ENCODE data around the gene SIRPD.
"Not testable (repeated sequence)": the region's sequence is repeated elsewhere in the genome, so short reads cannot be mapped to it uniquely, and the experiment has no call there.

Gene SIRPD

GRCh38 chr20:1536893-1537730, 20.4 kb downstream of the SIRPD start:
- no peak for DNase-seq

GRCh38 chr20:1535420-1536175, 21.9 kb downstream of the SIRPD start:
- no peak for DNase-seq

GRCh38 chr20:1534526-1534925, 23.0 kb downstream of the SIRPD start:
- no peak for DNase-seq

- DNase-seq: peak; percentile 37
Measured at GRCh38 chr20:1533059-1533458, 24.4 kb downstream of the SIRPD start.

- peak; percentile 44 for DNase-seq
Measured at GRCh38 chr20:1528811-1529210, 28.7 kb downstream of the SIRPD start.

GRCh38 chr20:1527923-1528322, 29.6 kb downstream of the SIRPD start:
- no peak for DNase-seq

- DNase-seq: peak; percentile 10
Measured at GRCh38 chr20:1526896-1527295, 30.6 kb downstream of the SIRPD start.

GRCh38 chr20:1526310-1526709, 31.2 kb downstream of the SIRPD start:
- no peak for DNase-seq

GRCh38 chr20:1524004-1524403, 33.5 kb downstream of the SIRPD start:
- DNase-seq: no peak

- no peak for DNase-seq
Measured at GRCh38 chr20:1517010-1517409, 40.5 kb downstream of the SIRPD start.

- DNase-seq: no peak
Measured at GRCh38 chr20:1513801-1514200, 43.7 kb downstream of the SIRPD start.

- no peak for DNase-seq
Measured at GRCh38 chr20:1509237-1509636, 48.3 kb downstream of the SIRPD start.

GRCh38 chr20:1508574-1508973, 48.9 kb downstream of the SIRPD start:
- DNase-seq: no peak

GRCh38 chr20:1507276-1507675, 50.2 kb downstream of the SIRPD start:
- no peak for DNase-seq

- DNase-seq: peak; percentile 61
Measured at GRCh38 chr20:1505871-1506270, 51.6 kb downstream of the SIRPD start.

- peak; percentile 37 for DNase-seq
Measured at GRCh38 chr20:1505361-1505760, 52.1 kb downstream of the SIRPD start.

GRCh38 chr20:1503564-1504227, 53.8 kb downstream of the SIRPD start:
- DNase-seq: peak; percentile 91

GRCh38 chr20:1500496-1500895, 57.0 kb downstream of the SIRPD start:
- no peak for DNase-seq

GRCh38 chr20:1499528-1500420, 57.7 kb downstream of the SIRPD start:
- DNase-seq: no peak

- DNase-seq: not testable (repeated sequence)
Measured at GRCh38 chr20:1497371-1497770, 60.1 kb downstream of the SIRPD start.

GRCh38 chr20:1496930-1497329, 60.6 kb downstream of the SIRPD start:
- DNase-seq: no peak

- DNase-seq: no peak
Measured at GRCh38 chr20:1494436-1494835, 63.1 kb downstream of the SIRPD start.

GRCh38 chr20:1493536-1493935, 64.0 kb downstream of the SIRPD start:
- DNase-seq: no peak
